ENCODE measurements around the gene CCDC15.

The CCDC15 gene

GRCh38 chr11:124919898-124920297 is 34.1 kb upstream of the CCDC15 start:
- DNase-seq (ENCODE audit: low read depth in 2 of 2), result no peak
- no peak overlapping the region for H3K4me3 ChIP-seq (replicated peaks in 1 of 2; ENCODE audit: low read depth in 2 of 2, low read length in 2 of 2)
- TF ChIP-seq CTCF (IDR thresholded peaks at IDR 0.05; ENCODE audit: low read depth, low read length), result no peak

- DNase-seq (ENCODE audit: low read depth in 2 of 2), result no peak
- H3K4me3 ChIP-seq (replicated peaks in 1 of 2; ENCODE audit: low read depth in 2 of 2, low read length in 2 of 2), result no peak overlapping the region
- no peak for TF ChIP-seq CTCF (IDR thresholded peaks at IDR 0.05; ENCODE audit: low read depth, low read length)
Measured at GRCh38 chr11:124920356-124920755, 33.6 kb upstream of the CCDC15 start.

GRCh38 chr11:124920870-124921609 is 33.0 kb upstream of the CCDC15 start:
- peak overlapping the region in 1 of 2 donors; percentile 32 for H3K4me3 ChIP-seq (replicated peaks in 1 of 2; ENCODE audit: low read depth in 2 of 2, low read length in 2 of 2)
- TF ChIP-seq CTCF (IDR thresholded peaks at IDR 0.05; ENCODE audit: low read depth, low read length), result no peak
- DNase-seq (ENCODE audit: low read depth in 2 of 2), result peak; percentile 66 to 77

GRCh38 chr11:124922831-124923230 is 31.2 kb upstream of the CCDC15 start:
- DNase-seq (ENCODE audit: low read depth in 2 of 2), result no peak
- no peak overlapping the region for H3K4me3 ChIP-seq (replicated peaks in 1 of 2; ENCODE audit: low read depth in 2 of 2, low read length in 2 of 2)
- TF ChIP-seq CTCF (IDR thresholded peaks at IDR 0.05; ENCODE audit: low read depth, low read length), result no peak

GRCh38 chr11:124923296-124923695 is 30.7 kb upstream of the CCDC15 start:
- no peak for TF ChIP-seq CTCF (IDR thresholded peaks at IDR 0.05; ENCODE audit: low read depth, low read length)
- no peak overlapping the region for H3K4me3 ChIP-seq (replicated peaks in 1 of 2; ENCODE audit: low read depth in 2 of 2, low read length in 2 of 2)
- no peak for DNase-seq (ENCODE audit: low read depth in 2 of 2)

- no peak for DNase-seq (ENCODE audit: low read depth in 2 of 2)
- no peak overlapping the region for H3K4me3 ChIP-seq (replicated peaks in 1 of 2; ENCODE audit: low read depth in 2 of 2, low read length in 2 of 2)
- no peak for TF ChIP-seq CTCF (IDR thresholded peaks at IDR 0.05; ENCODE audit: low read depth, low read length)
Measured at GRCh38 chr11:124928942-124929665, 24.9 kb upstream of the CCDC15 start.
